PC-3 (cell line): Measurements from ENCODE around the gene PTPRD.

Source experiments
- EZH2 ChIP-seq: fragments of 300-600 bp; sonication (generic); IDR thresholded peaks from one replicate; pipeline ENCODE4 v1.6.1; 2017; ENCODE audit warnings: antibody characterized with exemption, mild to moderate bottlenecking, low read length; ENCODE audit not compliant: unreplicated experiment
- EZH2phosphoT487 ChIP-seq: fragments of 300-600 bp; sonication (generic); IDR thresholded peaks from 2 replicates; pipeline ENCODE4 v1.6.1; 2018; ENCODE audit warnings: mild to moderate bottlenecking, antibody characterized with exemption, low read length, borderline replicate concordance
- TF ChIP-seq, protein P1 (sequence below): fragments of 300-600 bp; sonication (generic); conservative IDR thresholded peaks from 2 replicates; pipeline ENCODE4 v1.5.1; 2017; ENCODE audit warnings: antibody characterized with exemption, low read depth, mild to moderate bottlenecking, low read length

DNA sequence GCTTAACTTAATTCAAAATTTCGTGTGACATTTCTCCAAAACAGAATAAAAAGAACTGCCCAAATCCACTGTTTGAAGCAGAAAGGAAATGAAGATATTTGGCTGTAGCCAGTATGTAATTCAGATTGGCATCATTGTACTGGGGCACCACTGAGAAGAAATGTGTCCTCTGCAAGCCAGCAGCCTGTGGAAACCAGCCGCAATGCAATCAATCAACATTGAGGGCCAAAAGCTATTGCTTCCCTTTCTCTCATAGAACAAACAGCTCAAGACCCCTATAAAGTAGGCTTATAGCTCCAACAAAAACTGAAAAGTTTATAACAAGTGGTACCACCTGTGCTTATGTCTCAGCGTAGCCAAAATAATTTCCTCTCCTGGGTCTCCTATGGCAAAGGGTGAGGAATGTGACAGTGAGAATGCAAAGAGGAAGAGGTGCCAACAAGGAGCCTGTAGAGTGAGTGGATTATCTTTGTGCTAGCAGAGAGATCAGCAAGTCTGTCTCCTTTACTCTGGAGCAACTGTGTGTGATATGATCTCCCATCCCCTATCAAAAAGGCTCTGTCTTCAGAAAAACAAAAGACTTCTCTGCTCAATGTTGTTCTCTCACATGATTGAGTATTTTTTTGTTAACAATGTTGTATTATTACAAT lies 1740.9 kb downstream of the PTPRD start:
- TF ChIP-seq, protein P1, sequence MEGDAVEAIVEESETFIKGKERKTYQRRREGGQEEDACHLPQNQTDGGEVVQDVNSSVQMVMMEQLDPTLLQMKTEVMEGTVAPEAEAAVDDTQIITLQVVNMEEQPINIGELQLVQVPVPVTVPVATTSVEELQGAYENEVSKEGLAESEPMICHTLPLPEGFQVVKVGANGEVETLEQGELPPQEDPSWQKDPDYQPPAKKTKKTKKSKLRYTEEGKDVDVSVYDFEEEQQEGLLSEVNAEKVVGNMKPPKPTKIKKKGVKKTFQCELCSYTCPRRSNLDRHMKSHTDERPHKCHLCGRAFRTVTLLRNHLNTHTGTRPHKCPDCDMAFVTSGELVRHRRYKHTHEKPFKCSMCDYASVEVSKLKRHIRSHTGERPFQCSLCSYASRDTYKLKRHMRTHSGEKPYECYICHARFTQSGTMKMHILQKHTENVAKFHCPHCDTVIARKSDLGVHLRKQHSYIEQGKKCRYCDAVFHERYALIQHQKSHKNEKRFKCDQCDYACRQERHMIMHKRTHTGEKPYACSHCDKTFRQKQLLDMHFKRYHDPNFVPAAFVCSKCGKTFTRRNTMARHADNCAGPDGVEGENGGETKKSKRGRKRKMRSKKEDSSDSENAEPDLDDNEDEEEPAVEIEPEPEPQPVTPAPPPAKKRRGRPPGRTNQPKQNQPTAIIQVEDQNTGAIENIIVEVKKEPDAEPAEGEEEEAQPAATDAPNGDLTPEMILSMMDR: no peak
- TF ChIP-seq EZH2phosphoT487 (no peak), EZH2 (no peak)
